ENCODE results near the gene PIGM.

PIGM gene

DNA sequence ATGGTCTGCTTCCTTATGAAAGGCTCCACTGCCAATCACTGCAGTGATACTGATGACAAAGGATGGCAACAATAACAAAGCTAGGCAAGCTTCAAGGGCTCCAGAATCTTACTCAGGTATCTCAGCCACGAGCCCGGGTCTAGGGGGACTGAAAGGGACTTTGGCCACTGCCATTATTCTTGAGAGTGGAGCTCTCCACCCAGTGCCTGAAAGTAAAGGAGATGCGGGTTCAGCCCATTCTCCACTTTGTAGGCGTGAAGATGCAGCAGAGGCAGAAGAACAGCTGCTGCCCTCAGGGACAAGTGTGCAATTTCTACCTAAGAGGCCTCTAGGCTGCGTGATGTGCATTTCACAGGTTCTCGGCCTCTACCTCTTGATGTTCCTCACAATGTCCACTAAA lies 46.3 kb downstream of the PIGM start:
- no peak for DNase-seq

- no peak for DNase-seq
Measured at GRCh38 chr1:159983681-159984080, 48.1 kb downstream of the PIGM start.

DNA sequence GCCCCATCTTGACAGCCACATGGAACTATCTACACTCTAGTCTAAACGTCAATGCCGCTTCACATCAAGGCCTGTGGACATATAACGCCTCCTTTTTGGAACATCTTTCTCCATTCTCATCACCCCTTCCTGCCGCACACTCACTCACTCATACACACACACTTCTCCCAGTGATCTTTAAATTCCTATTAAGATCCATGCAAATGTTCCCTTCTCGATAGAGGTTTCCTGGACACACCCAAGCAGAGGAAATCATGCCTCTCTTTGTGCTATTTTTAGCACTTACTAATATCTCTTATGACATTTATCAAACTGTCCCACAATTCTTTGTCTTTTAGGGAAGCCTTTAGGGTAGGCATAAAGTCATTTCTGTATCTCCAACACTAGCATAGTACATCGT lies 49.5 kb downstream of the PIGM start:
- DNase-seq, result no peak

- DNase-seq, result no peak
Measured at GRCh38 chr1:159981351-159982055, 50.3 kb downstream of the PIGM start.

DNA sequence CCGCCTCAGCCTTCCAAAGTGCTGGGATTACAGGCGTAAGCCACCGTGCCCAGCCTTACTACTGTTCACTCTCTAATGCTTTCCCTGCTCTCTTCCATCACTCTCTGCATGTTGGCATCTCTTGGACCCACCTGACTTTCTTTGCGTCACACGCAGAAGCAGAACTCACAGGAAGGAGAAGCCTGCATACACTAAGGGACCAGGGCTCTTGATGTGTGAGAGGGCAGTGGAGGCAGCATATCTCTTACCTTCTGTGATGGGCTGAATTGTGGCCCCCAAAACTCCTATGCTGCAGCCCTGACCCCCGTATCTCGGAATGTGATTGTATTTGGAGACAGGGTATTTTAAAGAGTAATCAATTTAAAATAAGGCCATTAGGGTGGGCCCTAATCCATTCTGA lies 51.0 kb downstream of the PIGM start:
- DNase-seq, result no peak

DNA sequence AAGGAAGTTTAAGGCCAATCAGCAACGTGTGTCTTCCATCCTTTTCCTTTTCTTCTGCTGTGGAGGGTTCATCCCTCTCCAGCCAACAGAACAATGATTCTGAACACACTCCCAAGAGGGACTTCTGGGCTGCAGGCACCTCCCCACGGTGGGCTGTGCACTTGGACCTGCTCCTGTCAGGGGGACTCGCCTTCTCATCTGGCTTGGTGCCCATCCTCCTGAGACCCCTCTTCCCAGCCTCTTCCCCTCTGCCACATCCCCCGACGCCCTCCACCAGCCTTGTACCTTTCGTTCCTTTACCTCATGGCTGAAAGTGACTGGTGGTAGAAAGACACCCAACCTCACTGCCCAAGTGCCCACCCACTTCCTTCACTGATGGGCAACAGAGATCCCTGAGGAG lies 51.7 kb downstream of the PIGM start:
- DNase-seq, result no peak

GRCh38 chr1:159979257-159979656 lies 52.5 kb downstream of the PIGM start:
- DNase-seq, result no peak

- no peak for DNase-seq
Measured at GRCh38 chr1:159978107-159978398, 53.7 kb downstream of the PIGM start.

DNA sequence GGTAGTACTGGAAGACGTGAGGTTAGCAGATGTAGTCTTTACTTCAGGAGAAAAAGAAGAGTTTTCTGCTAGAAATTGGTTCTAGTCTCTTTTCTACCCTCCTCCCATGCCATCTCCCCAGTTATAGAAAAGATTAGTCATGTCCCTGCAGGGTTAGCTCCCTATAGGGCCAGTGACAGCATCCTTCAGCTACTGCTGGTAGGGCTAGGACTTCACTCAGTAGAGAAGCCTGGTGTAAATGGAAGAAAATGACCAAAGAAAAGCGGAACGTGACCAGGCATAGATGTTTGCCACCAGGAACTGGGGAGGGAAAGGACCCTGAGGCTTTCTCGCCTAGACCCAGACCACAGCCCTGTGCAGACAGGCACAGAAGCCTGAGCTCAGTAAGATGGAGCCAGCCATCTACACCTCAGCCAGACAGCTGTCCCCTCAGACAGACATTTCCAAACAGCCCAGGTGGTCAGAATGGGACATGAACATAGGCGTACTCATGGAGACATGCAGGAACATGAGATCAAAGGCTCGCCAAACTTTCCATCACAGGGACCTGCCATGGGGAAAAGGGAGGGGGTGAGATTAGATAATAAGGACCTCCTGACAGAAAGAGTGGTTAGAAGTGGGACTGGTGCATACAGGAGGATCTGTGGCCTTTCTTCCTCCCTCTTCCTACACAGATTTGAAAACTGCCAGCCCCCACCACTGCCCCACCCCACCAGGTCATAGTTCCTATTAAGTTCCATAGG lies 54.3 kb downstream of the PIGM start:
- DNase-seq, result no peak
